MM.1S (cell line): ENCODE results near the gene EFCAB6.

Experiments used
- CTCF ChIP-seq: fragments of 300-600 bp; sonication (generic); IDR thresholded peaks from 2 replicates; pipeline ENCODE4 v1.5.1; 2016; ENCODE audit warnings: antibody characterized with exemption, low read length, mixed read lengths
- EZH2 ChIP-seq: fragments of 300-600 bp; sonication (generic); optimal IDR thresholded peaks from 2 replicates; pipeline ENCODE3; 2017; ENCODE audit warnings: low read depth, mild to moderate bottlenecking, antibody characterized with exemption, low read length, mixed read lengths
- EZH2phosphoT487 ChIP-seq: fragments of 300-600 bp; sonication (generic); IDR thresholded peaks from 2 replicates; pipeline ENCODE4 v1.6.1; 2018; ENCODE audit warnings: antibody characterized with exemption, low read length

GRCh38 chr22:43755011-43755410, 57.1 kb downstream of the EFCAB6 start:
- TF ChIP-seq CTCF (no peak), EZH2 (no peak), EZH2phosphoT487 (no peak)
